ENCODE data around the gene ISOC2.
A peak's percentile ranks its signal among the peaks of the same experiment; 100 is the strongest.
"Not testable (repeated sequence)": the region's sequence is repeated elsewhere in the genome, so short reads cannot be mapped to it uniquely, and the experiment has no call there.

The ISOC2 gene

DNA sequence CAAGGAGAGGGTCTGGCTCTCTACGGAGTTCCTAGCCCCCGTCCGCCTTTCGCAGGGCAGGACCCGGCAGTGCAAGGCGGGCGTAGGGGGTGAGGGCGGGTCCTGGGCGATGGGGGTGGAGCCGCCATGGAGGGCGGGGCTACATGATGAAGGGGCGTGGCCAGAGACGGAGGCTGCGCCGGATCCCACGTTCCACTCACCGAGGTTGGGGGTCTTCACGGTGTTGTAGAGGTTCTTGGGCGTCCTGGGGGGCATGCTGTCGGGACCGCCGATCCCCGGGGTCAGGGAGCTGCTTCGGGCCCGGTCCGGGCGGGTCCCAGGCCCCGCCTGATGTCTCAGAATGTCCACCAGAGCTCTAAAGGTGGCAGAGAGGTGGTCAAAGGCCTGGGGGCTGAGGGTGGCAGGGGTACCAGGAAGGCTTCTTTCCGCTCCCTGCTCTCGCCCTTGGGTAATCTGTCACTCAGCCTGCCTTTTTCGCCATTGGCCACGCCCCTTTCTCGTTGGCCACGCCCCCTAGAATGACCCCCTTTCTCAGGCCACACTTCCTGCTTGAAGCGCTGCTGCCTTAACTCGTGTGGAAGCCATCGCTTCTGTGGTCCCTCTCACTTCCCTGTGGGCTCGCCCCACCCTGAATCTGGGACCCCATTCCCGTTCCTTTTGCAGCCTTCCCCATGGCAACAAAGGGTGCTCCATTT lies 20.9 kb downstream of the ISOC2 start:
- DNase-seq (ENCODE audit: low read depth in 3 of 3), result no peak

GRCh38 chr19:55439052-55439451 lies 22.4 kb downstream of the ISOC2 start:
- DNase-seq (ENCODE audit: low read depth in 3 of 3), result no peak

GRCh38 chr19:55437410-55437809 lies 24.0 kb downstream of the ISOC2 start:
- DNase-seq (ENCODE audit: low read depth in 3 of 3), result no peak

DNA sequence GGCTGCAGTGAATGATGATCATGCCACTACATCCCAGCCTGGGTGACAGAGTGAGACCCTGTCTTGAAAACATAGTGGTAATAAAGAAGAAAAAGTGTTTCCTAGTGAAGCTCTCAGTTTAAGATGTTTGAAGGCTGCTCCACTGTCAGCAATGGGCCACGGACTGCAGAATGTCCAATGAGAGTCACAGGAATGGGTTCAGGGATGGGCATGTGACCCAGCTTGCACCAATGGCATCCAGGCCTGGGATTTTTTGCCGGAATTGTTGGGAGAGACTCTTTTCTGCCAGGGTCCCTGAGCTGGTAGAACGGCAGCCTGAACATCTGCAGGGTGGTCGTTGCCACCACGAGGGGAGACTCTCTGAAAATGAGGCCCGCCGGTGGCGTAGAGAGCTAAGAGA lies 24.6 kb downstream of the ISOC2 start:
- DNase-seq (ENCODE audit: low read depth in 3 of 3), result no peak

- DNase-seq (ENCODE audit: low read depth in 3 of 3), result no peak
Observed at GRCh38 chr19:55435020-55435419, 26.4 kb downstream of the ISOC2 start.

- no peak for DNase-seq (ENCODE audit: low read depth in 3 of 3)
Observed at GRCh38 chr19:55434356-55434919, 27.0 kb downstream of the ISOC2 start.

GRCh38 chr19:55433292-55433691 lies 28.1 kb downstream of the ISOC2 start:
- no peak for DNase-seq (ENCODE audit: low read depth in 3 of 3)

GRCh38 chr19:55432241-55432959 lies 29.0 kb downstream of the ISOC2 start:
- DNase-seq (ENCODE audit: low read depth in 3 of 3), result no peak

DNA sequence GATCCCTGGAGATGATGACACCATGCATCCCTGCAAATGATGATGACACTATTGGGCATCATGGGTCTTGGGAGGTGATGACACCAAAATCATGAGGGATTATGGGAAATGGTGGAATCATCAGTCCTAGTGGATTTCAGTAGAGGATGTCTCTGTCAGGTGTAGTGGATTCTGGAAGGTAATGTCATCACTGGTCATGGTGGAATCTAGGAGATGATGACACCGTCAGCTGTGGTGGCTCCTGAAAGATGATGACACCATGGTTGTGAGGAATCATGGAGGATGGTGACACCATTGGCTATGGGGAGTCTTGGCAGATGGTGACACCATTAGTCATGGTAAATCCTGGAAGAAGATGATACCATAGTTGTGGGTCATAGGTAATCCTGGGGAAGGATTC lies 30.3 kb downstream of the ISOC2 start:
- no peak for DNase-seq (ENCODE audit: low read depth in 3 of 3)

DNA sequence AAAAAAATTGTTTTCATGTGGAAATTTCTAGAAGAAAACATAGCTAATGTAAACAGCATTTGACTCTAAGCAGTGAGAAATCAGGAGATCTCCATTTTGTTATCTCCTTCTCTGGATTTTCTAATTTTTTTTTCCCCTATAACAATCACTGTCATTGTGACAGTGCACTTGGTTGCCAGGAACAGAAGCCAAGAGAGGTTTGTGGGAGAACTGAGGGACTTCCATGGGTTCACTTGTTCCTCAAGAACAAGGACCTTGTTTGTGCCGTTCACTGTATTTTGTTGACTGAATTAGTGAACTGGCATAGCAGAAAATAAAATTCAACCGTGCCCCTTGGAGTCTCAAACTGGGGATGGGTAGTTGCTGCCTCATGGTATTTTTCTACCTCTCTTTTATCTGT lies 35.4 kb downstream of the ISOC2 start:
- no peak for DNase-seq (ENCODE audit: low read depth in 3 of 3)

DNA sequence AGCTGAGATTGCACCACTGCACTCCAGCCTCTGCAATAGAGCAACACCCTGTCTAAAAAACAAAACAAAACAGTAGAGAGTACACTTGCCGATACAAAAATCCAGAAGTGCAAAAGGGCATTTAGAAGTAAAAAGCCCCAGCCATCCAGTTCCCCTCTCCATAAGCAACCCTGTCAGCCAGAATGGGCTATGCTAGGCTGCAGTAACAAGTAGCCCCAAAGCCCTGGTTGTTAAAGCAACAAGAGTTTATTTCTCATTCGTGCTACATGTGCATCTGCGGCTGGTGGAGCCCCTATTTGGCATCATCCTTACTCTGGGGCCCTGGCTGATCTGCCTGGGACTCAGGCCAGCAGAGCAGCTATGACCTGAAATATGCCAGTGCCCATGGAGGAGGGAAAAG lies 36.9 kb downstream of the ISOC2 start:
- DNase-seq (ENCODE audit: low read depth in 3 of 3), result no peak

DNA sequence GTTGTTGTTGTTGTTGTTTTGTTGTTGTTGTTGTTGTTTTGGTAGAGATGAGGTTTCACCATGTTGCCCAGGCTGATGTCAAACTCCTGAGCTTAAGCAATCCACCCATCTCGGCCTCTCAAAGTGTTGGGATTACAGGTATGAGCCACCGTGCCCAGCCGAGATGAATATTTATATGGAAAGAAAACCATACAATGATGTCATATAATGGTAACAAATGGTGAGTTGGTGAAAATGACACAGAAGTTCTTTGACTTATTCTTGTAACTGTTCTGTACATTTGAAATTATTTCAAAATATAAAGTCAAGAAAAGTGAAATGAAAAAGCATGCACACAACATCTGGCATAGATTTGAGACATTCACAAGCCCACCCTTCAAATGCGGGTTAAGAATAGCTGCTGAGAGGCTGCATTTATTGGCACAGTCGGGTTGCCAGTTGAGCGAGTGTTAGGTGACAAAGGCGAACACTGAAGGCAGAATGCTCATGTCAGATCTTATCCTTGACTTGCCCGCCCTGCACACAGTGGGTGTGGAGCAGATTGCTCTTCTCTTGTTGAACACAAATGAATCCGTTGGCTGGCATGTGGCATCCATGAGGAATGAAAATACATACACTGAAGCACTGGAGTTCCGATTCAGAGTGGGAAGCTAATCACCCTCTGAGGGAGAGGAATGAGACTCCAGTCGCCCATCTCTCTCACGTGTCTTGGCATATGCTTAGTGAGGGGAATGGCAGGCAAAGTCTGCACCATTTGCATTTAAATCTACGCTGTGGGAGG lies 38.0 kb downstream of the ISOC2 start:
- DNase-seq (ENCODE audit: low read depth in 3 of 3), result no peak

DNA sequence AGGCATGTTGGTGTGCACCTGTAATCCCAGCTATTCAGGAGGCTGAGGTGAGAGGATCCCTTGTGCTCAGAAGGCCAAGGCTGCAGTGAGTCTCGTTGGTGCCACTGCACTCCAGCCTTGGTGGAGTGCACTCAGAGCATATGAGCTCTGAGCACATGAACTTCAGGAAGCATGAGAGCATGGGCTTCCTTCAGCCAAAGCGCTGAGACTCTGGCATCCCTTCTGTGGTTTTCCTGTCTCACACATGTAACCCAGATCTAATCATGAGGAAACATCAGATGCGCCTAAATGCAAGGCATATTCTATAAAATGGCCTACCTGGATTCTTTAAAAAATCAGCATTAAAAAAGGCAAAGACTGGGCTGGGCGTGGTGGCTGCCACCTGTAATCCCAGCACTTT lies 40.2 kb downstream of the ISOC2 start:
- not testable (repeated sequence) for DNase-seq (ENCODE audit: low read depth in 3 of 3)

GRCh38 chr19:55419624-55420236 lies 41.7 kb downstream of the ISOC2 start:
- DNase-seq (ENCODE audit: low read depth in 3 of 3), result no peak

GRCh38 chr19:55419103-55419502 lies 42.3 kb downstream of the ISOC2 start:
- DNase-seq (ENCODE audit: low read depth in 3 of 3), result no peak

DNA sequence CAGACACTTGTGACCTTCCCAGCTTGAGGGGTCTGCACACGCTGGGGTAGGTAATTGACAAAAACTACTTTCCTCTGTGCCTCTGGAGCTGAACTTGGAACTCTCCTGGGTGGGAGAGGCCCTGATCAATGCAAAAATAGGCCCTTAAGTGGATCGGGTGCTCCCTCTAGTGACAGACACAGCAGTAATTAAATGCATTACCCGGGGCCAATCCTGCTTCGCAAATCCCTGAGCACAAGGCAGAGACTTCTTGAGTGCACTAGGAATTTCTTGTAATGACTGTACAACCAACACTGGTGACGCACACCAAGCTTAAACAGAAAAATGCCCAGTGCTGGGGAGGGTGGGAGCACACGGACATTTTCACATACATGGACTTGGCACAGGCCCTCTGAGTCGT lies 43.3 kb downstream of the ISOC2 start:
- peak in 1 of 3 experiments; percentile 22 for DNase-seq (ENCODE audit: low read depth in 3 of 3)

DNA sequence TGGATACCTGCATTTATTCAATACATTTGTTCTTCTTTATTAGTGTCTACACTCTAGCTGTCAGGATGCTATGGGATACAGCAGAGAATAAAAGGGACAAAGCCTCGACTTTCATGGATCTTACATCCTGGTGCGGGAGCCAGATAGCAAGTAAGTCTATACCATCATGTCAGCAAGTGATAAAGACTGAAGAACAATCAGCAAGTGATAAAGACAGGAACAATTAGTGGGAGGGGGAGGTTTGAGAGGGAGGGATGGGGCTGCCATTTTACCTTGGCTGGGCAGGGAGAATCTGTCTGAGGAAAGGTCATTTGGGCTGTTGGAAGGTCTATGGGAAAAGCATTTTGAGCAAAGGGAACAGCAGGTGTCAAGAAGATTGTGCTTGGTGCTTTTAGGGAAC lies 51.3 kb downstream of the ISOC2 start:
- no peak for DNase-seq (ENCODE audit: low read depth in 3 of 3)

DNA sequence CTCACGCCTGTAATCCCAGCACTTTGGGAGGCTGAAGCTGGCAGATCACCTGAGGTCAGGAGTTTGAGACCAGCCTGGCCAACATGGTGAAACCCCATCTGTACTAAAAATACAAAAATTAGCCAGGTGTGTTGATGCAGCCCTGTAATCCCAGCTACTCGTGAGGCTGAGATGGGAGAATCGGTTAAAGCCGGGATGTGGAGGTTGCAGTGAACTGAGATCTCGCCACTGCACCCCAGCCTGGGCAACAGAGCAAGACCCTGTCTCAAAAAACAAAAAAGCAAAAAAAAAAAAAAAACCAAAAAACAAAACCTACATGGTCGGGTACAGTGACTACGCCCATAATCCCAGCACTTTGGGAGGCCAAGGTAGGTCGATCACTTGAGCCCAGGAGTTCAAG lies 52.3 kb downstream of the ISOC2 start:
- not testable (repeated sequence) for DNase-seq (ENCODE audit: low read depth in 3 of 3)

- no peak for DNase-seq (ENCODE audit: low read depth in 3 of 3)
Observed at GRCh38 chr19:55408533-55408872, 52.9 kb downstream of the ISOC2 start.

DNA sequence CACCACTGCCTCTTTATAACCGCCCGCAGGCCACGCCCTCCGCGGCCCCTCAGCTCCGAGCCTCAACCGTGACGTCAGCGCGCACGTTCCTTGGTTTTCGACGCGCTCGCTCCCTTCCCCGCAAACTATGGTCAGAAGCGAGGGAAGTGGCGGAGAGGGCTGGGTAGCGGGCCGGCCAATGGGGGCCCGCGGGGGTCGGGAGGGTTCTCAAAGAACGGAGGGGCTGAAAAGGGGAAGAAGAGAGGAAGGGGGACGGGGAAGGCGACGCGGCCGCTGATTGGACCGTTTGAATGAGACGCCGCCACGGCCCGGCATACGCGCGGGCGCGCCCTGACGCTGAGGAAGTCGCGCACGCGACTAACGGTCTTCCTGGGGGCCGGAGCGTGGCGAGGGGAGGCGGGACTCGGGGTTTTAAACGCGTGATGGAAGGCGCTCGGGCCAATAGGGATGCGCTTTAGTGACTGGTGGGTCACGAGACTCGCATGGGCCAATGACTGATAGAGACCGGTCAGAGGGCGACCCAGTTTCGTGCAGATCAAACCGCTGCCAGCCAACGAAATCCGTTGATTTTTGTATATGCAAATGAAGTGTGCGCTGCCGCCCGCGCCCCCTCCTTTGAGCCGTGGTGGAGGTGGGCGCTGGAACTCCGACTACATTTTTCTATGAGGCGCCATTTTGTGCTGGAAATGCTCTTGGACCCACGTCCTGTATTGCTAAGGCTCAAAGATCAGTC lies 53.5 kb downstream of the ISOC2 start:
- peak; percentile 90 to 96 (median 91) for DNase-seq (ENCODE audit: low read depth in 3 of 3)

DNA sequence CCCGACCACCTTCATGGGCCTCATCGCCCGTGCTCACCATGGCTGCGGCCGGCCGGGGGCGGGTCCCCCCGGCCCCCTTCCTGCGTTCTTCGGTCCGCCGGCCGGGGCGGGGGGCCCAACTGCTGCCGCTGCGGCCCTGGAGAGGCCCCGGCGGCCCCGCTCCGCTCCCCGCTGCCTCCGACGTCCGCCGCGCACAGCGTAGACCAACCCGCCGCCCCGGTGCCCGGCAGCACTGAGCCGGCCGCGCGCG lies 54.0 kb downstream of the ISOC2 start, which contains the start of gene UBE2S:
Gene UBE2S, minus strand, starts transcription at position 239 of the 250 bp plus-strand sequence. Its CDS starts 199 bp downstream, at position 40.
- not testable (repeated sequence) for DNase-seq (ENCODE audit: low read depth in 3 of 3)

Data from stimulated activated CD4-positive, alpha-beta T cell treated with anti-CD3 and anti-CD28 coated beads, TNF-alpha, amount 100 ng/mL, for 24 hours (primary cell).